Psoas muscle (tissue), 8 donors: ENCODE measurements around the gene GNGT2. TPM values are rescaled to one million over a fixed set of nuclear protein-coding genes. Genes with fewer than 3 reads are reported as not detected.

Experiments
- ATAC-seq, 4 donors: fragments of 200-7000 bp; cut with Tn5 transposase; one replicate each; pipeline ENCODE4 v1.9.1; 2020; ENCODE audit warnings: moderate library complexity in 3 of 4, mild to moderate bottlenecking in 2 of 4
- DNase-seq, 2 donors: peaks; one replicate each; pipeline ENCODE4 v3.0.0-alpha.2; 2020
- H3K27ac ChIP-seq: fragments of 200-600 bp; one replicate; pipeline ENCODE4 v1.8.0; 2022
- H3K27me3 ChIP-seq, 3 donors: fragments of 200-600 bp in 1 of 3; one replicate each; pipeline versions ENCODE4 v1.6.1 to v1.8.0; 2013 to 2022; ENCODE audit warnings: low read length in 2 of 3, mild to moderate bottlenecking in 2 of 3, moderate library complexity in 1 of 3; ENCODE audit not compliant: insufficient read depth in 3 of 3
- H3K36me3 ChIP-seq, 2 donors: fragments of 200-600 bp in 1 of 2; one replicate each; pipeline versions ENCODE4 v1.6.1 to v1.8.0; 2013 to 2022; ENCODE audit warnings: low read depth in 1 of 2, mild to moderate bottlenecking in 1 of 2, moderate library complexity in 1 of 2; ENCODE audit not compliant: insufficient read depth in 1 of 2
- H3K4me1 ChIP-seq: fragments of 200-600 bp; one replicate; pipeline ENCODE4 v1.8.0; 2022
- H3K4me3 ChIP-seq: fragments of 200-600 bp; one replicate; pipeline ENCODE4 v1.8.0; 2022; ENCODE audit warnings: mild to moderate bottlenecking
- H3K9me3 ChIP-seq: fragments of 200-600 bp; one replicate; pipeline ENCODE4 v1.8.0; 2022
- CTCF ChIP-seq: fragments of 200-600 bp; IDR thresholded peaks from one replicate; pipeline ENCODE4 v1.8.0; 2022; ENCODE audit warnings: antibody characterized with exemption
- WGBS, 3 donors: extraction: QIAGEN DNeasy Blood & Tissue Kit; methylation state at CpG; one replicate each; pipeline versions ENCODE4 v1.1.6 to v1.1.7; 2013; 5-methylcytosine and 5-hydroxymethylcytosine counted together
- intact Hi-C, 2 donors: fragments of 100-400 bp; cut with DNase I; formaldehyde crosslinking; loops; one replicate each; pipeline versions ENCODE4 v1.11.0 to v1.14.2; 2022
- polyA plus RNA-seq, 3 donors: library from polyadenylated mRNA; stranded (reverse); fragments of 200-250 nt; gene quantifications; one replicate each; pipeline ENCODE4 v1.2.3, GENCODE V29; 2013
- total RNA-seq, 4 donors: library from RNA; stranded (reverse); fragmentation: NEBNext Ultra II Directional in 2 of 4; extraction: Animal tissue kit (Norgen Biotek cat#: 25700) in 2 of 4; gene quantifications; one replicate each; pipeline versions ENCODE4 v1.2.1 to v1.2.4, GENCODE V29; 2021 to 2023
- donor health status: healthy with polysubstance abuse.
- donor health status: DM: no; HTN: no; CAD: no; lungs with moderate emphysema.
- donor health status: Bipolar disorder and iron deficiency.
- donor health status: healthy.
- donor health status: DM: yes; HTN: yes; CAD: no.
- donor health status: DM: no; HTN: no; CAD: no.
- donor health status: DM: no; HTN: no; CAD: no.
- donor health status: DM: yes; HTN: yes; CAD: no.

GNGT2 gene
- total and polyA plus RNA-seq, 7 donors = 0.32 to 2.0 (median 0.57) TPM

- DNase-seq = no peak
- H3K27ac ChIP-seq = no peak overlapping the region
Observed at GRCh38 chr17:49197346-49197998, 12.9 kb downstream of the GNGT2 start.

GRCh38 chr17:49196520-49196919 is 13.9 kb downstream of the GNGT2 start:
- Histone ChIP-seq H3K9me3 (no peaks in the 10 kb centered on the region), H3K27me3 (no peaks in the 10 kb centered on the region), H3K36me3 (no peaks in the 10 kb centered on the region), H3K4me1 (no peaks in the 10 kb centered on the region), H3K27ac (no peak overlapping the region), H3K4me3 (no peak overlapping the region)
- ATAC-seq (no peak), DNase-seq (no peak)
- 70 to 72% (median 71%) methylated on average over 3 of the region's 3 CpGs for WGBS, 3 donors
- no peak for TF ChIP-seq CTCF
- intact Hi-C loops = no loop called here

More at GRCh38 chr17:49197346-49197998, 12.9 kb downstream of the GNGT2 start:
- H3K36me3 ChIP-seq = no peaks in the 10 kb centered on the region
- H3K27me3 ChIP-seq = no peaks in the 10 kb centered on the region
- intact Hi-C loops = no loop called here
- H3K4me1 ChIP-seq = no peaks in the 10 kb centered on the region
- WGBS, 3 donors = 45 to 60% (median 51%) methylated on average over 5 of the region's 5 CpGs
- ATAC-seq = no peak
- TF ChIP-seq CTCF = no peak
- H3K4me3 ChIP-seq = no peak overlapping the region
- H3K9me3 ChIP-seq = no peaks in the 10 kb centered on the region

- 88 to 89% (median 88%) methylated on average over 4 of the region's 4 CpGs for WGBS, 3 donors
- DNase-seq (no peak), ATAC-seq (no peak)
- intact Hi-C loops = no loop called here
- Histone ChIP-seq H3K27me3 (no peaks in the 10 kb centered on the region), H3K9me3 (no peaks in the 10 kb centered on the region), H3K4me3 (no peak overlapping the region), H3K4me1 (no peaks in the 10 kb centered on the region), H3K27ac (no peak overlapping the region), H3K36me3 (no peaks in the 10 kb centered on the region)
- TF ChIP-seq CTCF = no peak
Observed at GRCh38 chr17:49195751-49196150, 14.6 kb downstream of the GNGT2 start.

GRCh38 chr17:49194297-49194607 is 16.1 kb downstream of the GNGT2 start:
- ATAC-seq = no peak
- Histone ChIP-seq H3K27me3 (no peaks in the 10 kb centered on the region), H3K36me3 (no peaks in the 10 kb centered on the region), H3K4me3 (no peak overlapping the region), H3K9me3 (no peaks in the 10 kb centered on the region), H3K4me1 (no peaks in the 10 kb centered on the region), H3K27ac (no peak overlapping the region)
- DNase-seq = no peak
- intact Hi-C loops = loop anchor here in 1 of 2 donors (5.0 kb wide), 1 partner anchor 33 kb away; no protein-coding TSS in a partner anchor
- no peak for TF ChIP-seq CTCF
- 59 to 71% (median 61%) methylated on average over 3 of the region's 3 CpGs for WGBS, 3 donors
